GM12872 (cell line): ENCODE results near the gene MCOLN1.

Source experiments
- TF ChIP-seq, protein P1 (sequence below): IDR thresholded peaks from 3 replicates; pipeline ENCODE4 v1.5.1; 2011; ENCODE audit warnings: low read depth, mild to moderate bottlenecking, low read length, moderate library complexity; ENCODE audit not compliant: insufficient read depth

MCOLN1 gene

DNA sequence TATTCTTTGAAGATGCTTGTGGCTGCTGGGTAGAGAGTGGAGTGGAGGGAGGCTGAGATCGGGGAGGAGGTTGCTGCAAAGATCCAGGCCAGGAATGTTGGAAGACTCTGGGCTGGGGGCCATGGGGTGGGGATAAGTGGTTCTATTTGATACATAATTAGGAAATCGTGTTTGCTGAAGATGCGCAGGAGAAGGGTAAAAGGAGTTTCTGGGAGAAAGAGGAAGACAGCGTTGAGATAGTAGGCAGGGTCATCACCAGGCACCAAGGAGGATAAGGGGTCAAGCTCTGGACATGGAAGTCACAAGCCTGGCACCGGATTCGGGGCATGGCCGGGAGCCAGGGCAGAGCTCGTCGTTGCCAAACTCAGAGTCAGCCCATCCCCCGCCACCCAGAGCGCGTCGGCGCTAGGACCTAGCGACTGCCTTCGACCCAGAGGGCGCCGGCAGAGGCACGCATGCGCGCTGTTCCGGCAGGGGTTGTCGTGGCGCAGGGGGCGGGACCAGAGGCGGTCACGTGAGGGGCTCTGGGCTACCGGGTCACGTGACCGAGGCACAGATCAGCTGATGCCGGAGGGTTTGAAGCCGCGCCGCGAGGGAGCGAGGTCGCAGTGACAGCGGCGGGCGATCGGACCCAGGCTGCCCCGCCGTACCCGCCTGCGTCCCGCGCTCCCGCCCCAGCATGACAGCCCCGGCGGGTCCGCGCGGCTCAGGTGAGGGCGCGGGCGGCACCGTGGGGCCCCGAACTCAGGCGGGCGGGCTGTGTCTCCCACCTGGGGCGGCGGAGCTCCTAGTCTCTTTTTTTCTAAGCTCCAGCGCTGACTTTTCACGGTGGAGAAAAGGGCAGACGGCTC is at the start of gene MCOLN1:
Gene MCOLN1, plus strand, starts transcription at position 553 of the 851 bp plus-strand sequence. Its CDS starts 127 bp downstream, at position 680.
- TF ChIP-seq, protein P1, sequence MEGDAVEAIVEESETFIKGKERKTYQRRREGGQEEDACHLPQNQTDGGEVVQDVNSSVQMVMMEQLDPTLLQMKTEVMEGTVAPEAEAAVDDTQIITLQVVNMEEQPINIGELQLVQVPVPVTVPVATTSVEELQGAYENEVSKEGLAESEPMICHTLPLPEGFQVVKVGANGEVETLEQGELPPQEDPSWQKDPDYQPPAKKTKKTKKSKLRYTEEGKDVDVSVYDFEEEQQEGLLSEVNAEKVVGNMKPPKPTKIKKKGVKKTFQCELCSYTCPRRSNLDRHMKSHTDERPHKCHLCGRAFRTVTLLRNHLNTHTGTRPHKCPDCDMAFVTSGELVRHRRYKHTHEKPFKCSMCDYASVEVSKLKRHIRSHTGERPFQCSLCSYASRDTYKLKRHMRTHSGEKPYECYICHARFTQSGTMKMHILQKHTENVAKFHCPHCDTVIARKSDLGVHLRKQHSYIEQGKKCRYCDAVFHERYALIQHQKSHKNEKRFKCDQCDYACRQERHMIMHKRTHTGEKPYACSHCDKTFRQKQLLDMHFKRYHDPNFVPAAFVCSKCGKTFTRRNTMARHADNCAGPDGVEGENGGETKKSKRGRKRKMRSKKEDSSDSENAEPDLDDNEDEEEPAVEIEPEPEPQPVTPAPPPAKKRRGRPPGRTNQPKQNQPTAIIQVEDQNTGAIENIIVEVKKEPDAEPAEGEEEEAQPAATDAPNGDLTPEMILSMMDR = no peak

DNA sequence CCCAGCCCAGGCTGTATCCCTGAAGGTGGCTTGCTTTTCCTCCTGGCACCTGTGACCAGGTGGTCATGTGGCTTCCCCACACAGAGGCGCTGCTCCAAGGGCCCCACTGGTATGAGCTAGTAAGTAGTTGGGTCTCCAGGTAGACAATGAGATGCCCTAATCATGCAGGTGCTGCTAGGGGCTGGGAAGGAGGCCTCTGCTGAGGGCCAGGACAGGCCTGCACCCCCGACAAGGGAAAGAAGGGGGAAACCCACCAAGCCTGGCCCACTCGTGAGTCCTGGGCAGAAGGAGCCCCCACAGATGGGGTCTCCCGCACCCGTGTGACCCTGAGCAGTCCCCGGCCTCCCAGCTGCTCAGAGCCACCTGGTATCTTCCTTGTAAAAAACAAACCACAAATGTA is 46.8 kb upstream of the MCOLN1 start:
- TF ChIP-seq, protein P1 = no peak

DNA sequence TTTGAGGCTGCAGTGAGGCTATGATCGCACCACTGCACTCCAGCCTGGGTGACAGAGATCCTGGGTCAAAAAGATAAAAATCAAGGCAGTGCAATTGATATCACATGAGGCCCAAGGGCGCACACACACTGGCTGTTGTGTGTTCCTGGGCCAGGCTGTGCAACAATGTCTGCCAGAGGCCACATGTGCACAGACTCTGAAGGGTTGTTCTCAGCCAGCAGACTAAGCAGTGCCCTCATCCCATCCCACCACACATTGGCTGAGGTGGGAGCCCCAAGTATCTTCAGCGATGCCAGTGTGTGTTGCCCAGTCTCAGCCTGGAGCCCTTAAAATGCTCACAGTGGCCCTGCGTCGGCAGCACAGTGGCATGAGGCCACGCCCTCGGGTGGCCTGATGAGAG is 46.2 kb upstream of the MCOLN1 start:
- TF ChIP-seq, protein P1 = no peak

DNA sequence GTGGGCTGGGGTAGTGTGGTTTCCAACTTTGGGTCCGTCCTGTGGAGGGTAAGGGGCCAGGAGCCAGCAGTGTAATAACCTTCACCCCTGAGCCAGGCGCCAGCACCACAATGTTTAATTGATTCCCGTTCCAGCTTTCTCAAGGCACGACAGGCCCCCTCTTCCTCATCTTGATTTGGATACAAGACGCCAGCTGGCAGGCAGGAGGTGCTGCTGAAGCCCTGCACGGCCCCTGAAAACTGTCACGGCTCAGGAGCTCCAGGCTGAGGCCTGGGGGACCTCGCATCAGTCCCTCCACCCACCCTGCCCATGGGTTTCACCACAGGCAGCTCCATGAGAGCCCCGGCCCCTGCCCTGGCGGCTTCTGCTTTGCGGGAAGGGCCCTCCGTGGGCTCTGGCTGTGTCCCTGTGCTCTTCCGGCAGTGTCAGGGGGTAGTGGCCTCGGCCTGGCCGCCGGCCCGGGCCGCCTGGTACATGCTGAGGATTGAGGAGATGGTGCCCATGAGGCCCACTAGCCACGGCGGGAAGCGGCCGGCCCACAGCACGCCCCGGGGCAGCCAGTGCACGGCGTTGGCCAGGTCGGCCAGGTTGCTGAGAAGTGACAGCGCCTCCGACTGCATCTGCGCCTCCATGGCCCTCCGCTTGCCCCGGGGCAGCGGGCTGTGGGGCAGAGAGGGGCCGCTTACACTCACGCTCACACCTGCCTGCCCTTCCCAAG is 45.5 kb upstream of the MCOLN1 start:
- TF ChIP-seq, protein P1 = no peak

DNA sequence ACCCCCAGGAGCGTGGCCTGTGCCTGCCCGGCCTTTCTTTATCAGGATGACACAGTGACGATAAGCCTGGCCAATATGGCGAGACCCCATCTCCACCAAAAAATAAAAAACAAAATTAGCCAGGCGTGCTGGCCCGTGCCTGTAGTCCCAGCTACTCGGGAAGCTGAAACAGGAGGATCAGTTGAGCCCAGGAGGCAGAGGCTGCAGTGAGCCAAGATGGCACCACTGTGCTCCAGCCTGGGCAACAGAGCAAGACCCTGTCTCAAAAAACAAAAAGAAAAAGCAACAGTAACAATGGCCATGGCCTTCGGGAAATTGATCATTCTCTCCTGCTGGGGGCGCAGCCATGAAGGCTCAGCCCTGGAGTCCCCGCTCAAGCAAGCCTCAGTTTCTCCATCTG is 44.7 kb upstream of the MCOLN1 start:
- TF ChIP-seq, protein P1 = no peak

DNA sequence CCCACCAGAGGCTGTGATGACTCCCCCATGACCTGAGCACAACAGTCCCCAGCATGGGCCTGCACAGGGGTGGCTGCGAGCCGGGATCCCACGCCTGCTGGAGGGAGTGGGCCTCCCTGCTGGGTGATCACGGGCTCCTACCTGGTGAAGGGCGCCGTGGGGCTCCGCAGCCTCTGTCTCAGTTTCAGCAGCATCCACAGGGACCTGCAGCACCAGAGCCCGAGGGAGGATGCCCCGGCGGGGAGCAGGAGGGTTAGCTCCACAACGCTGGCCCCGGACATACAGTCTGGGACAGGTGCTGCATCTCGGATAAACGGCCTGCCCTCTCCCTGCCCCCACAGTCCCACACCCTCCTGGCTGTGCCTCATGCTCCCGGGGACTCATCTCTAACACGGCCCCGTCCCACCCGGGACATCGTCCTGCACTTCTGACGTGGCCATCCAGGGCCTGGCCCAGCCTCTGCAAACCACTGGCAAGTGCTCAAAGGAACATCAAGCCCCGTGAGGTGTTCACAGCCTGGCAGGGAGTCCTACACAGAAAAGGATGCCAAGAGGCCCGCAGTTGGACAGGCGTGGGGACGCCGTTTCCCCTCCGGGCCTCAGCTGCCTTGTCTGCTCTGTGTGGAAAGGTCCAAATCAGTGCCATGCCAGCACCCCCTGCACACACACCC is 44.1 kb upstream of the MCOLN1 start:
- TF ChIP-seq, protein P1 = no peak

DNA sequence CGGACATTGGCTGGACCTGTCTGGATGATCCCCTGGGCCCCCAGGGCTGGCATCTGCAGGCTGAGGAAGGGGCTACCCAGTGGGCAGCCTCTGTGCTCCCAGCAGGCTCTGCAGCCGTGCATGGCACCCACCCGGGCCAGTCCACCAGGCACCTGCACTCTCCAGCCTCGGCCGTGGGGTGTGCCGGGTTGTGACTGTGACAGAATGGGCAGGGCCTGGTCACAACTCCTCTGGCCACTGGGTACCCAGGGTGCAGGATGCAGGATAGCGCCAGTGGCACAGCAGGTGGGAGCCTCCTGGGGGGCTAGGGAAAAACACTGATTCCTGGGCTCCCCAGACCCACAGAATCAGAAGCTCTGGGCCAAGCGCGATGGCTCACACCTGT is 43.6 kb upstream of the MCOLN1 start:
- TF ChIP-seq, protein P1 = no peak
